Esophagus muscularis mucosa (tissue), 4 donors: Measurements from ENCODE around the gene SLC2A13. TPM values are rescaled to one million over a fixed set of nuclear protein-coding genes. Genes with fewer than 3 reads are reported as not detected.

ENCODE experiments used
- DNase-seq: peaks from one replicate; pipeline ENCODE4 v3.0.0-alpha.2; 2017; ENCODE audit errors: extremely low spot score
- H3K27ac ChIP-seq, 4 donors: fragments of 200-600 bp; sonication (generic); replicated peaks in 1 of 4; 1 replicate in 3 of 4; 2 replicates in 1 of 4; pipeline ENCODE4 v1.5.1; 2016 to 2019; ENCODE audit warnings: mild to moderate bottlenecking in 1 of 4
- H3K27me3 ChIP-seq, 4 donors: fragments of 200-600 bp; sonication (generic); one replicate each; pipeline versions ENCODE4 v1.5.1 to v1.6.0; 2016 to 2019
- H3K36me3 ChIP-seq, 4 donors: fragments of 200-600 bp; sonication (generic); one replicate each; pipeline ENCODE4 v1.5.1; 2016 to 2019
- H3K4me1 ChIP-seq, 4 donors: fragments of 200-600 bp; sonication (generic); one replicate each; pipeline ENCODE4 v1.5.1; 2016 to 2019
- H3K4me3 ChIP-seq, 4 donors: fragments of 200-600 bp; sonication (generic); 1 replicate in 2 of 4; 2 replicates in 2 of 4; pipeline ENCODE4 v1.5.1; 2016 to 2019; ENCODE audit warnings: mild to moderate bottlenecking in 4 of 4, moderate library complexity in 1 of 4
- H3K9me3 ChIP-seq, 4 donors: fragments of 200-600 bp; sonication (generic); 1 replicate in 3 of 4; 2 replicates in 1 of 4; pipeline ENCODE4 v1.5.1; 2016 to 2019
- EP300 ChIP-seq: sonication (generic); formaldehyde crosslinking; IDR thresholded peaks from one replicate; pipeline ENCODE4 v1.6.1; 2017; ENCODE audit warnings: antibody characterized with exemption
- POLR2A ChIP-seq: fragments of 450-650 bp; IDR thresholded peaks from one replicate; pipeline ENCODE4 v1.6.1; 2017; ENCODE audit warnings: antibody characterized with exemption, moderate library complexity, mild to moderate bottlenecking, low read depth
- POLR2AphosphoS5 ChIP-seq, 2 donors: sonication (generic); formaldehyde crosslinking; IDR thresholded peaks; one replicate each; pipeline ENCODE4 v1.6.1; 2017; ENCODE audit warnings: antibody characterized with exemption in 2 of 2
- WGBS: methylation state at CpG from one replicate; pipeline ENCODE4 v1.1.5; 2018; 5-methylcytosine and 5-hydroxymethylcytosine counted together
- intact Hi-C: fragments of 100-400 bp; cut with DNase I; formaldehyde crosslinking; loops from one replicate; pipeline ENCODE4 v1.15.1; 2023
- total RNA-seq, 4 donors: library from RNA; depleted of rRNA; stranded (reverse); fragments of >200 nt; gene quantifications; one replicate each; pipeline versions ENCODE4 v1.1.0 to v1.2.1, GENCODE V29; 2016
- TF ChIP-seq, protein P1 (sequence below), 3 experiments: fragments of 200-600 bp in 2 of 3; fragments of 450-650 bp in 1 of 3; sonication (generic) in 2 of 3; IDR thresholded peaks; one replicate each; pipeline ENCODE4 v1.5.1; 2017 to 2019; ENCODE audit warnings: antibody characterized with exemption in 3 of 3, mild to moderate bottlenecking in 2 of 3, moderate library complexity in 1 of 3

Gene SLC2A13
- total RNA-seq, 4 donors from 2014 or later: 19.6 to 25.7 (median 21.4) TPM

DNA sequence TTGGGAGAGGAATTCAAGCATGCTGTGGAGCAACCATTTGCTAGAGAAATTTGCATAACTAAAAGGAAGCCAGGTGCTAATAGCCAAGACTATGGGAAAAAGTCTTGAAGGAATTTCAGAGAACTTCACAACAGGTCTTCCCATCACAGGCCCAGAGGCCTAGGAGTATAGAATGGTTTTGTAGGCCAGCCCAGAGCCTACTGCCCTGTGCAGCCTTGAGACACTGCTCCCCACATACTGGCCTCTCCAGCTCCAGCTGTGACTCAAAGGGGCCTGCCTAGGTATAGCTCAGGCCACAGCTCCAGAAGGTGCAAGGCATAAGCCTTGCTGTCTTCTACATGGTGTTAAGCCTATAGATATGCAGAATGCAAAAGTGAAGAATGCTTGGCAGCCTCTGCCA, 227.1 kb downstream of the SLC2A13 start:
- no peak overlapping the region for H3K27ac ChIP-seq
- H3K9me3 ChIP-seq: no peaks in the 10 kb centered on the region
- H3K36me3 ChIP-seq: no peaks in the 10 kb centered on the region
- no peak for TF ChIP-seq POLR2AphosphoS5 (IDR thresholded peaks at IDR 0.05)
- TF ChIP-seq, protein P1, sequence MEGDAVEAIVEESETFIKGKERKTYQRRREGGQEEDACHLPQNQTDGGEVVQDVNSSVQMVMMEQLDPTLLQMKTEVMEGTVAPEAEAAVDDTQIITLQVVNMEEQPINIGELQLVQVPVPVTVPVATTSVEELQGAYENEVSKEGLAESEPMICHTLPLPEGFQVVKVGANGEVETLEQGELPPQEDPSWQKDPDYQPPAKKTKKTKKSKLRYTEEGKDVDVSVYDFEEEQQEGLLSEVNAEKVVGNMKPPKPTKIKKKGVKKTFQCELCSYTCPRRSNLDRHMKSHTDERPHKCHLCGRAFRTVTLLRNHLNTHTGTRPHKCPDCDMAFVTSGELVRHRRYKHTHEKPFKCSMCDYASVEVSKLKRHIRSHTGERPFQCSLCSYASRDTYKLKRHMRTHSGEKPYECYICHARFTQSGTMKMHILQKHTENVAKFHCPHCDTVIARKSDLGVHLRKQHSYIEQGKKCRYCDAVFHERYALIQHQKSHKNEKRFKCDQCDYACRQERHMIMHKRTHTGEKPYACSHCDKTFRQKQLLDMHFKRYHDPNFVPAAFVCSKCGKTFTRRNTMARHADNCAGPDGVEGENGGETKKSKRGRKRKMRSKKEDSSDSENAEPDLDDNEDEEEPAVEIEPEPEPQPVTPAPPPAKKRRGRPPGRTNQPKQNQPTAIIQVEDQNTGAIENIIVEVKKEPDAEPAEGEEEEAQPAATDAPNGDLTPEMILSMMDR (IDR thresholded peaks at IDR 0.05): no peak
- no peak for TF ChIP-seq EP300
- no peak for TF ChIP-seq POLR2A
- peaks cover 0 to 7% (median 5%) of the 10 kb centered on the region in 4 donors for H3K4me1 ChIP-seq
- intact Hi-C loops: no loop called here
- no peak overlapping the region for H3K4me3 ChIP-seq
- H3K27me3 ChIP-seq: no peaks in the 10 kb centered on the region
- no peak for DNase-seq

DNA sequence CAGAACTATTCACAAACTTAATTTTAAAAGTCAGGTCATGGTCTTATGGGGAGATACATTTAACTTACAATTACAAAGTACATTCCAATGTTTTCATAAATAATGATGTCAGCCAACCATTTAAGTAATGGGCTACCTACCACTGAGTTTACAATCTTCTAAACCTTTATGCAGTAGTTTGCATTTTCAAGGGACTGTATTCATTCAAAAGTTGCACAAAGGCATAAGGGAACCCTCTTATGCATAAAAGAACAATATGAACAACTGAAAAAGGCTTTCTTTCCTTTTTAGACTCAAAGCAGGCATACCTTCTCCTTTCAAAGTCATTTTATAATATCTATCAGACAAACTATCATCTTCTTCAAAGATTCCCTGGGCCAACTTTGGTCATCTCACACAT, 230.2 kb downstream of the SLC2A13 start:
- Histone ChIP-seq H3K4me1 (no peaks in the 10 kb centered on the region), H3K36me3 (no peaks in the 10 kb centered on the region), H3K9me3 (no peaks in the 10 kb centered on the region), H3K27ac (no peak overlapping the region), H3K27me3 (no peaks in the 10 kb centered on the region), H3K4me3 (no peak overlapping the region)
- TF ChIP-seq POLR2AphosphoS5 (IDR thresholded peaks at IDR 0.05) (no peak), EP300 (no peak), POLR2A (no peak)
- TF ChIP-seq, protein P1 (IDR thresholded peaks at IDR 0.05): no peak
- intact Hi-C loops: no loop called here
- DNase-seq: no peak

DNA sequence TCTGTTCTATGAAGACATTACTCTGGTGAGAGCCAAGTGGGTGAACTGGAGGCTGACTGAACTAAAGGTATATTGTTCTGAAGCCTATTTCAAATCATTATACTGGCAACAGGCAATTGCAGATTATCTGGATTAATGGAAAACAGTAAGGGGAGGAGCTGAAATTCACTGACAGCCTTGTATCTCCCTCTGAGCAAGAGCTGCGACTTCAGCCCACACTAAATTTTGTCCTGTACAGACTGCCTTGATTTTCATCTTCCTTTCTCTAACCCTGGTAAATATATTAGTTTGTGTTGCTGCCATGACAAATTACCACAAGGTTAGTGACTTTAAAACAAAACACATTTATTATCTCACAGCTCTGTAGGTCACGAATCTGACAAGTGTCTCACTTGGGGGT, 231.1 kb downstream of the SLC2A13 start:
- no peaks in the 10 kb centered on the region for H3K9me3 ChIP-seq
- 91% methylated on average over 2 of the region's 2 CpGs for WGBS
- H3K27me3 ChIP-seq: no peaks in the 10 kb centered on the region
- DNase-seq: no peak
- intact Hi-C loops: no loop called here
- H3K27ac ChIP-seq: no peak overlapping the region
- no peak for TF ChIP-seq EP300
- H3K36me3 ChIP-seq: no peaks in the 10 kb centered on the region
- no peak overlapping the region for H3K4me3 ChIP-seq
- no peaks in the 10 kb centered on the region for H3K4me1 ChIP-seq

DNA sequence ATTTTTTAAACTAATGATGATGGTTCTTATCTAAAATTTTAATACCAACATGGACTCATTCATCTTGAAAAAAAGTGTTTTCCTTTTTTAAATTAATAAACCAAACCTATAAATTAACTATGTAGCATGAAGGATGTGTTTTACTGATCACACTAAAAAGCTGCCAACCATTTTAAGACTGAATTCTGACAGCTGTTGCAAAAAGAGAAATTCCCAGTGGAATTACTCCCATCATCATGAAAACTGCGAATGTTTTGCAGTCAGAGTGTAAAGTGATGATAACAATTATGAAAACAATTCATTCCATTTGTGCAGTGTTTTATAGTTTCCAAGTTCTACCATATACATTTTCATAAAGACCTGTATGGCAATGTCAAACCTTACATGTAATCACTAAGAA, 232.8 kb downstream of the SLC2A13 start:
- no peaks in the 10 kb centered on the region for H3K4me1 ChIP-seq
- no peaks in the 10 kb centered on the region for H3K9me3 ChIP-seq
- H3K4me3 ChIP-seq: no peak overlapping the region
- TF ChIP-seq EP300: no peak
- TF ChIP-seq POLR2AphosphoS5 (IDR thresholded peaks at IDR 0.05): no peak
- no peak for TF ChIP-seq POLR2A
- TF ChIP-seq, protein P1 (IDR thresholded peaks at IDR 0.05): no peak
- H3K27ac ChIP-seq: no peak overlapping the region
- DNase-seq: no peak
- intact Hi-C loops: no loop called here
- H3K27me3 ChIP-seq: no peaks in the 10 kb centered on the region
- WGBS: 76% methylated on average over 1 of the region's 1 CpG
- H3K36me3 ChIP-seq: peaks cover 0 to 3% (median 0%) of the 10 kb centered on the region in 4 donors

DNA sequence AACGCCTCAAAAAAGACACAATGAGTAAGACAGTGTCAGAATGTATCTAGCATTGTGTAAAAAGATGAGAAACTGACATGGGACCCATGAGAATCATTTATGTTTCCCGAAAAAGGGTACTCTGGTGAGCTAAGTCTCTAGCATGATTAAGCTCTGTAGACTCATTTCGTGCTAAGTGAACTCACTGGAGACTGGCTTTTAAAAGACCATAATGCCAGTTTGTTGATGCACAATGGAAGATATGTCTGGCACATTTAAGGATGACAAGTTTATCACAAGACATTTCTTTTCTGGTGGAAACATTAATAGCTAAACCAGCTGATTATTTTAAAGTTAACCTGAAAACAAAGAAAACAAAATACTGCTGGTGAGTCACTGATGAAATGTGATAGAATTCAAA, 233.5 kb downstream of the SLC2A13 start:
- TF ChIP-seq POLR2A (no peak), EP300 (no peak), POLR2AphosphoS5 (IDR thresholded peaks at IDR 0.05) (no peak)
- TF ChIP-seq, protein P1 (IDR thresholded peaks at IDR 0.05): no peak
- intact Hi-C loops: no loop called here
- no peak for DNase-seq
- Histone ChIP-seq H3K4me3 (no peak overlapping the region), H3K4me1 (no peaks in the 10 kb centered on the region), H3K9me3 (no peaks in the 10 kb centered on the region), H3K27ac (no peak overlapping the region), H3K27me3 (no peaks in the 10 kb centered on the region), H3K36me3 (peaks cover 0 to 3% (median 0%) of the 10 kb centered on the region in 4 donors)
- WGBS: 86% methylated on average over 3 of the region's 3 CpGs
